Measurements from ENCODE around the gene PTGIS. TPM values are rescaled to one million over a fixed set of nuclear protein-coding genes. Genes with fewer than 3 reads are reported as not detected.

The PTGIS gene
- polyA plus RNA-seq, 3 donors, result 32.4 to 38.9 (median 34.6) TPM

GRCh38 chr20:49602345-49603208 lies 34.6 kb upstream of the PTGIS start:
- DNase-seq (ENCODE audit: extremely low read depth in 1 of 11, low read depth in 9 of 11, low spot score in 4 of 11), result no peak

- no peak for DNase-seq (ENCODE audit: extremely low read depth in 1 of 11, low read depth in 9 of 11, low spot score in 4 of 11)
These were observed 33.4 kb upstream of the PTGIS start for GRCh38 chr20:49601153-49601924.

GRCh38 chr20:49599746-49600113 lies 31.8 kb upstream of the PTGIS start:
- no peak for DNase-seq (ENCODE audit: extremely low read depth in 1 of 11, low read depth in 9 of 11, low spot score in 4 of 11)

GRCh38 chr20:49597825-49598395 lies 30.0 kb upstream of the PTGIS start:
- DNase-seq (ENCODE audit: extremely low read depth in 1 of 11, low read depth in 9 of 11, low spot score in 4 of 11), result no peak

GRCh38 chr20:49595811-49596561 lies 28.0 kb upstream of the PTGIS start:
- DNase-seq (ENCODE audit: extremely low read depth in 1 of 11, low read depth in 9 of 11, low spot score in 4 of 11), result no peak

- no peak for DNase-seq (ENCODE audit: extremely low read depth in 1 of 11, low read depth in 9 of 11, low spot score in 4 of 11)
These were observed 27.4 kb upstream of the PTGIS start for GRCh38 chr20:49595346-49595745.

- DNase-seq (ENCODE audit: extremely low read depth in 1 of 11, low read depth in 9 of 11, low spot score in 4 of 11), result no peak
These were observed 27.0 kb upstream of the PTGIS start for GRCh38 chr20:49594931-49595315.

GRCh38 chr20:49594143-49594930 lies 26.4 kb upstream of the PTGIS start:
- no peak for DNase-seq (ENCODE audit: extremely low read depth in 1 of 11, low read depth in 9 of 11, low spot score in 4 of 11)

- no peak for DNase-seq (ENCODE audit: extremely low read depth in 1 of 11, low read depth in 9 of 11, low spot score in 4 of 11)
These were observed 25.7 kb upstream of the PTGIS start for GRCh38 chr20:49593466-49594142.

GRCh38 chr20:49592120-49592519 lies 24.2 kb upstream of the PTGIS start:
- DNase-seq (ENCODE audit: extremely low read depth in 1 of 11, low read depth in 9 of 11, low spot score in 4 of 11), result no peak

GRCh38 chr20:49591217-49591865 lies 23.4 kb upstream of the PTGIS start:
- no peak for DNase-seq (ENCODE audit: extremely low read depth in 1 of 11, low read depth in 9 of 11, low spot score in 4 of 11)

GRCh38 chr20:49590163-49591017 lies 22.5 kb upstream of the PTGIS start:
- DNase-seq (ENCODE audit: extremely low read depth in 1 of 11, low read depth in 9 of 11, low spot score in 4 of 11), result no peak

- DNase-seq (ENCODE audit: extremely low read depth in 1 of 11, low read depth in 9 of 11, low spot score in 4 of 11), result no peak
These were observed 21.8 kb upstream of the PTGIS start for GRCh38 chr20:49589747-49590146.

- peak in 9 of 11 donors; percentile 67 to 86 (median 80) for DNase-seq (ENCODE audit: extremely low read depth in 1 of 11, low read depth in 9 of 11, low spot score in 4 of 11)
These were observed 19.2 kb upstream of the PTGIS start for GRCh38 chr20:49587111-49587570.

GRCh38 chr20:49585585-49586245 lies 17.8 kb upstream of the PTGIS start:
- DNase-seq (ENCODE audit: extremely low read depth in 1 of 11, low read depth in 9 of 11, low spot score in 4 of 11), result no peak

All from renal cortex interstitium (tissue), 11 donors.